Stimulated activated CD4-positive, alpha-beta T cell treated with anti-CD3 and anti-CD28 coated beads, Interleukin-2, amount 100 ng/mL, for 4 hours (primary cell): ENCODE measurements around the gene NCOA3.
"Not testable (repeated sequence)": the region's sequence is repeated elsewhere in the genome, so short reads cannot be mapped to it uniquely, and the experiment has no call there.

Experiments
- DNase-seq: peaks from one replicate; pipeline ENCODE4 v3.0.0-alpha.2; 2020; ENCODE audit warnings: low read depth

NCOA3 gene

DNA sequence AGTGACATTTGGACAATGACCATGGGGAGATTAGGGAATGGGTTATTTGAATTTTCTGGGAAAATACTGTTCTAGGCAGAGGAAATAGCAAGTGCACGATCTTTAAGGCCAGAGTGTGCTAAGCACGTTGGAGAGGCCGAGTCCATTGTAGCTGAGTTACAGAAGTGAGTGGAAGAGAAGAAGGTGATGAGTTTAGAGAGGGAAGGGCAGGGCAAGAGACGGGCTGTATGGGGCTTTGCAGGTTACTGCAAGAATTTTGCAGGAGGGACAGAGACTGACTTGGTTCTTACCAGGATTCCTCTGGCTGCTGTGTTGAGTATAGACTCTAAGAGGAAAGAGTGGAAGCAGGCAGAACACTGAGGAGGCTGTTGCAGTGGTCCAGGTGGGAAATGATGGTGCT lies 1.1 kb upstream of the NCOA3 start:
- no peak for DNase-seq

DNA sequence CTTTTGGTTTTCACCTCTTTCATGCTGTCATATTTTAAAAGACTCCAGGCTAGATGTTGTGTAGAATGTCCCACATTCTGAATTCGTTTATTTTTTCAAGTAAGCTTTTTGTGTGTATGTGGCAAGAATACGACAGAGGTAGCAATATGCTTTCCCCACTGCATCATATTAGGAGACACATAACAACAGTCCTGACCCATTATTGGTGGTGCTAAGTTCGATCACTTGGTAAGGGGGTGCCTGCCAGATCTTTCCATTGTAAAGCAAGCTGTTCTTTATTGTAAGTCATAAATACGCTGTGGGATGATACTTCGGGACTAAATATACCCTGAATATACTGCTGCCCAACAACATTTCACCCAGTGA lies 588 bp upstream of the NCOA3 start:
- no peak for DNase-seq

DNA sequence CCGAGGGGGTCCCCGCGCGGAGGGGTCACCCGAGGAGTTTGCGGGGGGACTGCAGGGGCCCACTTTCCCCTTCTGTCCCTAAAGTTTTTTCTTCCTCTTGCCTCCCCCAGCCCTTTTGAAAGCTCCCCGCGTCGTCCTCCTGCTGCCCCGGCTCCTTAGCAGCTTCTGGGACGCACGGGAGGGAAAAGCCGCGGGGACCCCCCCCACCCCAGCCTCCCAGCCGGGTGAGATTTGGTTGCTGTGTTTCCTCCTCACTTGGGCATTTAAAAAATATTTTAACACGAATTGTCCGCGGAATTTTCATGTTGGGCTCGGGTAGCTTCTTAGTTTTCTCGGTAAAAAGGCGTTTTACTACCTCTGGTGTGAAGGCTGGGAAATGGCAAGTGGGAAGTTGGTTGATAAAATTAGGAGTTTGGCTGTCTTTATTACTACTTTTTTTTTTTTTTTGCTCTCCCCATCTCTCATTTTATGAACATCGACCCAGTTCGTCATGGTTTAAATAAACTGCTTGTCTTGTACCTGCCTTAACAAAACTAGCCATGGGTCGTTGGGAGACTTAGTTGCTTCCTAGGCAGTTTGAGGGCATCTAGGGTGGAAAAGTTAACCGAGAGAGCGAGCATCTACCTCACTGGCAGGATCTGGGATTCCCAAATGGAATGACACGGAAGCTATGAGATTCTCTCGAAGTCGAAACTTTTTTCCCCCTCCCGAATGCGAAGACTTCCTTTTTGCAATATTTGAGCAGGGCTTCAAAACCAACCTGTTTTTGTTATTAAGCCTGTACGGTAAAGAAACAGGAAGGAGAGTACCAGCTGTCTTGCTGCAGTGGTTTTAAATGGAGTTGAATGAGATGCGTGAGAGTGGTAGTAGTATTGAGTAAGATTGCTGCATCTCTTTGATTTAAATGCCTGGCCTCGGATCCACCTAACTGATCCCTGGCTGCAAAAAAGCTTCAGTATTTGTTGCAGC lies 868 bp downstream of the NCOA3 start:
- no peak for DNase-seq

DNA sequence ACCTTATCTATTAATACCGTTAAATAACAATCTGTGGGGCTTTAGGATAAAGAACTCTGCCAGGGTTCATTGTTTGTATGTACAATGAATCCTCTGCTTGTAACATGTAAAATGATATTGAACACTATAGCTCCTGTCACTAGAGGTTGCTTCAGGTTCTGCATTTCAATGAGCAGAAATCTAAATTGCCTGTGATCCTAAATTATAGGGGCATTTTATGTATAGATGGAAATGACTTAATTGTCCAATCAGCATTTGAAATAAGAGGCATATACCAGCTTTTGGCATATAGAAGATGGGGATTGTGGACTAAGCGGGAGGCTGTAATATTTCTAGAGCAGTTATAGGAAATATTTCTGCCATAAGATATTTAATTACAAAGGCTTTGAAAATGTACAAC lies 2.0 kb downstream of the NCOA3 start:
- DNase-seq: no peak

DNA sequence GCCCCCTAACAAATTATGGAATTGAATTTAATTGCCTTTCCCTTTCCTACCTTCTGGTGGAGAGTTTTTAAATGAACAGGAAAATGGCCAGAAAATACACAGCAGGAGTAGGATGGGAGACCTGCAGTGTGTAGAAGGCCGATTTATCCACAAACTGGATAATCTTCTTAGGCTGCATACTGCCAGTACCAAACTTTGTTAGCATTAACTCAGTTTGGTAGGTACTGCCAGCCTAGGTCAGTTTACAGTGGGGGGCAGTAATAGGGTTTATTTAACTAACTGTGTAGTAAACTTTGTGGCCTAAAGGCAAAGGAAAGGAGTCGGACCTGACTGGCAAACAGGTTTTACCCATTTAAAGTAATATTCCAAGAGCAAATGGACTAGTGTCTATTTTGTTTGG lies 4.6 kb downstream of the NCOA3 start:
- no peak for DNase-seq

DNA sequence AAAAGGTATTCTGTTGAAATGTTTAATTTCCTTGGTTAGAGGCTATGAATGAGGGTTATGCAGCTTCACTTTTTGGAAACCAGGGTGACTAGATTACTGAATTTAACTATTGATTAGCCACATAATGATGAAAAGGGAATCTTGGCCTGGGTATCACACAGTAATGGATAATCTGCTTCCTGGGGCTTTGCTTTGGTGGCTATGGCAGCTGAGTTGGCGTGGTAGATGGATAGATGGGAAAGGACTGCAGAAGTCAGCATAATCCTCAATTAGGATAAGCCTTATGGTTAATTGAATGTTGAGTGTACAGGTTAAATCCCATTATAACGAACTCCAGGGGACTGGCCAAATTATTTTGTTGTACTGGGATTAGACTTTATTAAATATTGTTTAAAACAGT lies 5.2 kb downstream of the NCOA3 start:
- DNase-seq: no peak

DNA sequence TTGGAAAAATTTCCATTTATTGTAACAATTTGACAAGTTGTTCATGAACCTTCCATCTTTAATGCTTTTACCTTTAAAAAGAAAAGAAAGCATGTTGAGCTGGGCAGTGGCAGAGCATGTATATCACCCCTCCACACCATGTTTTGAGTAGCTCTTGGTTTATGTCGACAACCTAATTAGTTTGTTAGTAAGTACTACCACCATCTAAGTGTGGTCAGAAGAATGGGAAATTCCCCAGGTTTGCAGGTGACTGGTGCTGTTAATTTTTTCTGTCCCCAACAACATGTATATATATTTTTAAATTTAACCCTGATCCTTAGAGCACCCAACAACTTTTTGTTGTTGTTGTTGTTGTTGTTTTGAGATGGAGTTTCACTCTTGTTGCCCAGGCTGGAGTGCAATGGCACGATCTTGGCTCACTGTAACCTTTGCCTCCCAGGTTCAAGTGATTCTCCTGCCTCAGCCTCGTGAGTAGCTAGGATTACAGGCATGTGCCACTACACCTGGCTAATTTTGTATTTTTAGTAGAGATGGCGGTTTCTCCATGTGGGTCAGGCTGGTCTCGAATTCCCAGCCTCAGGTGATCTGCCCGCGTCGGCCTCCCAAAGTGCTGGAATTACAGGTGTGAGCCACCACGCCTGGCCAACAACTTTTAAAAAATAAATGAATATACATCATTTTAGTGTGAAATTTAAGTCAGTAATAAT lies 5.7 kb downstream of the NCOA3 start:
- DNase-seq: not testable (repeated sequence)

DNA sequence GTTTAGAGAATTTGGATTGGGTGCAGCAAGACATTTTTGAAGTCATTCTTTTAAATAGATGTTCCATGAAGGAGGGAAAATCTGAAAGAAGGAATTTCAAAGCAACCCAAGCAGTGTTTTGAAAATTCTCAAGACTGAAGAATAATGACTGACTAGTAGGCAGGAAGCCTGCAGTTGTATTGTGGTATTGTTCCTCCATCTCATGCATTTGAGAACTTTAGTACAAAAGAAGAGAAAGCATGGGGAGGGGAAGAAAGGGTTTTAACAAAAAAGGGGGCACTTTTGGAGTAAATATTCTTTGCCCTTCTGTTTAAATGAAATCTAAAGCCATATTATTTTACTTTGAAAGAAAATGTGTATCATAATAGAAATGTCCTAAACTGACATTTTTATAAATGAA lies 6.6 kb downstream of the NCOA3 start:
- DNase-seq: no peak

DNA sequence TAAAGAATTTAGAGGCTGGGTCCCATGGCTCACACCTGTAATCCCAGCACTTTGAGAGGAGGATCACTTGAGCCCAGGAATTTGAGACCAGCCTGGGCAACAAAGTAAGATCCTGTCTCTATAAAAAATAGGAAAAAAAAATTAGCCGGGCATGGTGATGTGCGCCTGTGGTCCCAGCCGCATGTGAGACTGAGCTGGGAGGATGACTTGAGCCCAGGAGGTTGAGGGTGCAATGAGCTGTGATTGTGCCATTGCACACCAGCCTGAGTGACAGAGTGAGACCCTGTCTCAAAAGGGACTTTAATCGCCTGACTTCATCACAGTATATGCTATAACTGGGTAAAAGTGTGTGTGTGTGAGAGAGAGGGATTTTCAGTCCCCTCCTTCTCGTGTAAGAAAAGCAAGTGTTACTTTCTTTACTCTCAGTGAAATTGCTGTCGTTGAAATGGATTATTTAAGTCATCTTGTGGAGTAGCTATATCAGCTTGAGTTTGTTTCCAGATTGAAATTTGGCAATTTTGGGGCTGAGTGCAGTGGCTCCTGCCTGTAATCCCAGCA lies 7.5 kb downstream of the NCOA3 start:
- no peak for DNase-seq

DNA sequence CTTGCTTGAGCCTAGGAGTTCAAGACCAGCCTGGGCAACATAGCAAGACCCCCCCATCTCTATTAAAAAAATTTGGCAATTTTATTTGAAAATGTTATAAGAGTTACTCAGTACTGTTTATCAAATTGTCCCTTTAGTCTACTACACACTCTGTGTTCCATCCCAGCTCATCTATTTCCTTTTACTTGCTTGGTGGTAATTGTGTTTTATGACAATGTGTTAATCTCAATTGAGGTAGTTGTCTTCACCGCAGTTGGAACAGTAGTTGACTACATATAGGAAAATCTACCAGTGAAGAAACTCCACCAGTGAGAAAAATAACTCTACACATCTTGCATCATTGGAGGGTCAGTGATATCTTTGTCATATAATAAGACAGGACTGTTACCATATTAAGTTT lies 8.0 kb downstream of the NCOA3 start:
- DNase-seq: no peak

DNA sequence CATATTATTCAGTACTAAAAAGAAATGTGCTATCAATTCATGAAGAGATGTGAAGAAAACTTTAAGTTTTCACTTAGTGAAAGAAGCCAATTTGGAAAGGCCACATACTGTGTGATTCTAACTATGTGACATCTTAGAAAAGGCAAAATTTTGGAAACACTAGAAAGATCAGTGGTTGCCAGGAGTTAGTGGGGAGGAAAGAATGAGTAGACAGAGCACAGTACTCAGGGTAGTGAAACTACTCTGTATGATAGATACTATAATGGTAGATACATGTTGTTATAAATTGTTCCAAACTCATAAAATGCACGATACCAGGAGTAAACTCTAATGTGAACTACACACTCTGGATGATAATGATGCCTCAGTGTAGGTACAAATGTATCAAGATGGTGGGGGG lies 14.2 kb downstream of the NCOA3 start:
- no peak for DNase-seq

DNA sequence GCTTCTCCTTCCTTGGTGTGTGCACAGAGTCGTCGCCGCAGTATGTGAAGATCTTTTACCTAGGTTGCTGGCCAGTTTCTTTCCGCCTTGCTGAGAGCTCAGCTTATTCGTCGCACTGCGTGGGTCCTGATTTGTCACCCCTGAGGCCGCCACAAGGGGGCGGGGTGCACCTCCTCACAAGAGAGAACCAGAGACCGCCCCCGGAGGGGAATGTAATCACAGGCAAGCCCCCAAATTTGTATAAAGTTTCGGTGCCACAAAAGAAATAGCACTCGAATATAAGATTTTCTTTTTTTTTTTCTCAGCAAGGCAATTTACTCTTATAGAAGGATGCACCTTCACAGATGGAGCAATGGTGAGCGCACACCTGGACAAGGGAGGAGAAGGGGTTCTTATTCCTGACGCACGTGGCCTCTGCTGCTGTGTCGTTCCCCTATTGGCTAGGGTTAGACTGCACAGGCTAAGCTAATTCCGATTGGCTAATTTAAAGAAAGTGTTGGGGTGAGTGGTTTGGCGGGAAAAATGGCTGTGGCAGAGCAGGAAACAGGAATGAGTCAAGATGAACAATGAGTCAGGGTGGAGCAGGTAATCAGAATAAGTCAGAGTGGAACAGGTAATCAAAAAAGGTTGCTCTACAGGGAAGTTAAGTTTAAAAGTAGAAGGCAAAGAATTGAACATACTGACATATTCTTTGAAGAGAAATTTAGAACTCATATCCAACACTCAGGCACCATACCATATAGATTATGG lies 19.5 kb downstream of the NCOA3 start:
- no peak for DNase-seq

DNA sequence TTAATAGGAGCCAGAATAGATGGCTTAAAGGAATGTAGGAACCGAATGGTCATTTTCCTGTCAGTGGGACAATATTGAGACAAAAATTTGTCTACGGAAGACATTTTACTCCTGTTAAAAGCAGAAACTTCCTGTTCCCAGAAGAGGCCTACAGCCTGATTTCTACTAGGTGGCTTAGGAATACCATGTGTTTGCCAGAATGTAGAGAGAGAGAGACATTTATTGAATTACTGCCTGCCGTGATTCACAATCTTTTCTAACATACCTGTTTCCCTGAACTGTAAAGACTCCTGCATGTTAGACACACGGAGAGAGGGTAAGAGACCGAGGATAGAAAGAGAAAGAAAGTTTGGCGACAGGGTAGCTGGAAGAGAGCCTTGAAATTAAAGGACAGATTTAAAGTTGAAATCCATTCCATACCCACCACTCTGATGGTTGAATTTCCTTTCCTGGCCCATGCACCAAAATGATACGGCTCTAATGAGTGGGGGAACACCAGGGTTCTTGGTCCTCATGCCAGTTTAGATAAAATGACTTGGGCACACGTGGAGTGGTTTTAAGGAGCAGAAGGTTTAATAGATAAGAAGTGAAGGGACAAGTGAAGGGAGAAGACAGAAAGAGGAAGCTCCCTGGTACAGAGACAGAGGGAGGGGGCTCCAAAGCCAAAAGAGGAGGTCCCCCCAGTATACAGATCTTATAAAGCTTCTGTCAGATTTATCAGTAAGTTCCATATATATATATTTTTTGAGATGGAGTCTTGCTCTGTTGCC lies 22.5 kb downstream of the NCOA3 start:
- DNase-seq: no peak

DNA sequence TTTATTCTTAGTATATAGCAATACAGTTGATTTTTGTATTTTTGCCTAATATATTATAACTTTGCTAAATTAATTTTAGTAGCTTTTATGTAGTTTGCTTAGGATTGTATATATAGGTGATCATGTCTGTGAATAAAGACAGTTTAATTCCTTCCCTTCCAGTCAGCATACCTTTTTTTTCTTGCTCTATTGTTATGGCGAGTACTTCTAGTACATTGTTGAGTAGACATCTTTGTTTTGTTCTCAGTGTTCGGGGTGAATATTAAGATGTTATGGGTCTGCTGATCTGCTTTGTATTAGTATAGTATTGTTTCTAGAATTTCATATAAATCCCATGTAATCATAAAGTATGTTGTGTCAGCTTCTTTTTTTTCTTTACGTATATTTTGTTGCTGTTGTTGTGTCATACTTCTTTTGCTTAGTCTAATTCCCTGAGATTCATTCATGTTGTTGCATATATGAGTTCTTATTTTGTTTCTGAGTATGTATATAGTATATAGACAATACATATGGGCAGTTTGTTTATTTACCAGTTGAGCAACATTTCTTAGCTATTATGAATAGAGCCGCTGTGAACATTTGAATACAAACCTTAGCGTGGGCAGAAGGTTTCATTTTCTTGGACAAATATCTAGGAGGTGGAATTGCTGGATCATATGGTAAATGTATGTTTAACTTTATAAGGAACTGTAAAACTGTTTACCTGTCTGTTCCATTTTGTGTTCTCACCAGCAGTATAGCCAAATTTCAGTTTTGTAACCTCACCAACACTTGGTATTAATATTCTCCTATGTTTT lies 25.5 kb downstream of the NCOA3 start:
- DNase-seq: no peak

DNA sequence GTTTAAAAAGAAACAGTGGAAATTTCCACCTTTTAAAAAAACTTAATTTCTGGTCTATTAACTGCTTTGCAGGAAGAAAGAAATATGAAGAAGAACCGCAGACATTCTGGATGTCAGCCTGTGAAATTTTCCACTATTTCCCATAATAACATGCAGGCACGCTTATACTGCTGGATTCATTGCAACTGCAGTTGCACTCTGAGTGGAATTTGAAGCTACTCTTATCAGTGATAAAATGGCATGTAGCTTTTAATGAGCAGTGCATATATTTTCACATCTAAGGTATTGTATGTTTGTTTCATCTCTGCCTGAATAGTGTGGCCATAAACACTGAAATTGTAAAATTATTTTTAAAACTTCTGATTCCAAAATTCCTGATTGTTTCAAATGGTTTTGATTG lies 28.2 kb downstream of the NCOA3 start:
- no peak for DNase-seq

DNA sequence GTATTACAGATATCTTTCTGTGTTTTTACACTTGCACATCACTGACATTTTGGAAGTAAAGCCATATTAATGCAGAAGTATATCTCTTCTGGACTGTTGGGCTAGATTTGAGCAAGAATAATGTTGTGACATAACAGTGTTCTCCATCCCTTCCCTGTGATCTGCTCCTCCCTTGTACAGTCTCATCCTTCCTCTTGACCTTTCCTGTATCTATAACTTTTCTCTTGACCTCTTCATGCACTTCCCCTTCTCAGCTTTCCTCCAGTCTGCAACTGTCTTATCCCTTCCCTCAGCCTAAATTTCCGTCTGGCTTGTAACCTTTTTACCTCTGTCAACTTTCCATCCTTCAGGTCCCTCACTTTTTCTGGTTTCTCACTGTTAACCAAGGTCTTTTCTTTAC lies 29.8 kb downstream of the NCOA3 start:
- DNase-seq: no peak

DNA sequence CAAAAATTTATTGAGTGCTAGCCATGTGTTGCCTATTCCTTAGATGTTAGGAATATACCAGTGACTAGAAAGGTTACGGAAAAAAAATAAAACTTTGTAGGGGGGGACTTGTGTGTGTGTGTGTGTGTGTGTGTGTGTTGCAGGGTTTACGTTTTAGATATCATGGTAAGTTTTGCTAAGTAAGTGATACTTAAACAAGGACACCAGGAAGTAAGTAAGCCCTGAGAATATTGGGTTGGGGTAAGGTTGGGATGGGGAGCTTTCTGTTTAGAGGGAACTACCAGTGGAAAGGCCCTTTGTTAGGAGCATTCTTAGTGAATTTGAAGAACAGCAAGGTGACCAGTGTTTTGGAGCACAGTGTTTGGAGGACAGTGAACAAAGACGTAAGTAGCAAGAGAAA lies 30.3 kb downstream of the NCOA3 start:
- no peak for DNase-seq

DNA sequence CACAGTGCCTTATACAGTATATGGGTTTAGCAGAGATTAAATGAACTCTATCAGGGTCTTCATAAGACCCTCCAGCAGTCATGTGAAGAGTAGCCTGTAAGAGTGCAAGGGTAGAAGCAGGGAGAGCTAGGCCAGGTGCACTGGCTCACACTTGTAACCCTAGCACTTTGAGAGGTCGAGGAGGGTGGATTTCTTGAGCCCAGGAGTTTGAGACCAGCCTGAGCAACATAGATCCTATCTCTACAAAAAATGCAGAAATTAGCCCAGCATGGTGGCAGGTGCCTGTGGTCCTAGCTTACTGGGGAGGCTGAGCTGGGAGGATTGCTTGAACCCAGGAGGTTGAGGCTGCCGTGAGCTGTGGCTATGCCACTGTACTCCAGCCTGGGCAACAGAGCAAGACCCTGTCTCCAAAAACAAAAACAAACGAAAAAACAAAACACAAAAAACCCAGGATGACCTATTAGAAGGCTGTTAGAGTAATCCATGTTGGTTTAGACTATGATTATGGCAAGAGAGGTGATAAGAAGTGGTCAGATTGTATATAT lies 31.9 kb downstream of the NCOA3 start:
- no peak for DNase-seq

DNA sequence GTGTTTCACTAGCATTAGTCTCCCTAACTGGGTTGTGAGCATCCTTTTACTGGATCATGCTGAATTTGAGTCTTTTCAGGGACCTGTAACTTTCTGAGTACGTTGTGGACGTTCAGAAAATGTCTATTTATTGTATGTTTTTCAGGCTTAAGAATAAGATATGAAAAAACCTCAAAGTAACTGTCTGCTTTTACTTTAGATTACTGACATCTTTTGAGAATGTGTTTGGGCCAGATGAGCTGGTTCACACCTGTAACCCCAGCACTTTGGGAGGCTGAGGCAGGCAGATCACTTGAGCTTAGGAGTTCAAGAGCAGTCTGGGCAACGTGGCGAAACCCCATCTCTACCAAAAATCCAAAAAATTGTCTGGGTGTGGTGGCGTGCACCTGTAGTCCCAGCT lies 32.7 kb downstream of the NCOA3 start:
- no peak for DNase-seq

DNA sequence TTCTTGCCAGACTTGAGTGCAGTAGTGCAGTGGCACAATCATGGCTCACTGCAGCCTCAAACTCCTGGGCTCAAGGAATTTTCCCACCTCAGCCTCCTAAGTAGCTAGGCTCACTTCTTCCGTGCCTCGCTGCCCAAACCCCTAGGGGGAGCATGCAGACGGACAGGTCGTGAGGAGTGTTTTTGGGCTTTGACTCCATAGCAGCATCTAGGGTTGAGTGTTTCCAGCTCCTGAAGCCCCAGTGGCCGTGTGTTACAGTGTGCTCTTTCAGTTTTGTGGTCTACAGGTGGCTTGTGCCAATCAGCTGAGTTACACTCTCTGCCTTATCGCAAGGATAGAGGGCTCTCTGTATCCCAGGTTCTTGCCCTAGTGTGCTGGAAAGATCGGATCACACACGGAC lies 33.4 kb downstream of the NCOA3 start:
- DNase-seq: no peak

DNA sequence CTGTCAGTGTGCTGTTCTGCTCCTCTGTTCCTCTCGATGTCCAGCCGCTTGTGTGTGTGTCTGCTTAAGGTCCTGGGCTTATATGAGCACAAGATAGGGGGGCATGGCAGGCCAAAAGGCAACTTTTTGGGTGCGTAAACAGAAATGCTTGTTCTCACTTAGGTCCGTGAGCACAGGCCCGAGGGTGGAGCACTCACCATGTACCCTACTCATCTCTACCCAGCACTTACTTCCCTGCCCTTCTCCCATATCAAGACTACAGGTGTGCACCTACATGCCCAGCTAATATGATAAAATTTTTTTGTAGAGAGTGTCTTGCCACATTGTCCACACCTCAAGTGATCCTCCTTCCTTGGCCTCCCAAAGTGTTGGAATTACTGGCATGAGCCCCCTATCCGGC lies 34.3 kb downstream of the NCOA3 start:
- no peak for DNase-seq
